HepG2 (cell line): ENCODE measurements around the gene TNFRSF6B. TPM values are rescaled to one million over a fixed set of nuclear protein-coding genes. Genes with fewer than 3 reads are reported as not detected.
A peak's percentile ranks its signal among the peaks of the same experiment; 100 is the strongest.

Experiments
- ATF3 ChIP-seq: sonication (generic); formaldehyde crosslinking; IDR thresholded peaks from 2 replicates; pipeline ENCODE4 v1.4.0; 2020; ENCODE audit warnings: missing genetic modification reagents
- CREBL2 ChIP-seq: sonication (generic); formaldehyde crosslinking; IDR thresholded peaks from 2 replicates; pipeline ENCODE4 v1.8.1; 2023; ENCODE audit warnings: missing genetic modification reagents, mild to moderate bottlenecking, borderline replicate concordance
- ELK4 ChIP-seq: sonication (generic); formaldehyde crosslinking; IDR thresholded peaks from 2 replicates; pipeline ENCODE4 v1.9.0; 2021; ENCODE audit warnings: missing genetic modification reagents, borderline replicate concordance
- MYPOP ChIP-seq: sonication (generic); formaldehyde crosslinking; IDR thresholded peaks from 2 replicates; pipeline ENCODE4 v1.8.1; 2023; ENCODE audit warnings: mild to moderate bottlenecking, moderate library complexity, missing genetic modification reagents
- NCOR1 ChIP-seq: fragments of 200-600 bp; sonication (generic); IDR thresholded peaks from 2 replicates; pipeline ENCODE4 v1.7.0; 2017; ENCODE audit warnings: antibody characterized with exemption, low read length, borderline replicate concordance
- NFIB ChIP-seq: sonication (generic); formaldehyde crosslinking; IDR thresholded peaks from 2 replicates; pipeline ENCODE4 v1.9.0; 2021; ENCODE audit warnings: missing genetic modification reagents, mild to moderate bottlenecking, borderline replicate concordance
- NFKB2 ChIP-seq: sonication (generic); formaldehyde crosslinking; IDR thresholded peaks from 2 replicates; pipeline ENCODE4 v1.4.0; 2020; ENCODE audit warnings: missing genetic modification reagents, borderline replicate concordance
- NR1H2 ChIP-seq: sonication (generic); formaldehyde crosslinking; IDR thresholded peaks from 2 replicates; pipeline ENCODE4 v1.8.1; 2022; ENCODE audit warnings: low read depth, missing genetic modification reagents, borderline replicate concordance
- PATZ1 ChIP-seq: sonication (generic); formaldehyde crosslinking; IDR thresholded peaks from 2 replicates; pipeline ENCODE4 v1.4.0; 2020; ENCODE audit warnings: missing genetic modification reagents
- TERF1 ChIP-seq: sonication (generic); formaldehyde crosslinking; IDR thresholded peaks from 2 replicates; pipeline ENCODE4 v1.8.0; 2022; ENCODE audit warnings: mild to moderate bottlenecking, missing genetic modification reagents, moderate library complexity
- TFE3 ChIP-seq: IDR thresholded peaks from 2 replicates; pipeline ENCODE4 v1.6.1; 2016
- ZBTB21 ChIP-seq: sonication (generic); formaldehyde crosslinking; IDR thresholded peaks from 2 replicates; pipeline ENCODE4 v1.4.0; 2020; ENCODE audit warnings: missing genetic modification reagents
- ZFP91 ChIP-seq: sonication (generic); formaldehyde crosslinking; IDR thresholded peaks from 2 replicates; pipeline ENCODE4 v1.9.0; 2022; ENCODE audit warnings: missing genetic modification reagents, mild to moderate bottlenecking, borderline replicate concordance
- ZNF343 ChIP-seq: sonication (generic); formaldehyde crosslinking; IDR thresholded peaks from 2 replicates; pipeline ENCODE4 v1.4.0; 2020; ENCODE audit warnings: mild to moderate bottlenecking, missing genetic modification reagents
- ZNF660 ChIP-seq: sonication (generic); formaldehyde crosslinking; IDR thresholded peaks from 2 replicates; pipeline ENCODE4 v1.5.1; 2020; ENCODE audit warnings: mild to moderate bottlenecking, low read depth, missing genetic modification reagents, borderline replicate concordance
- ZNF780A ChIP-seq: sonication (generic); formaldehyde crosslinking; IDR thresholded peaks from 2 replicates; pipeline ENCODE4 v1.8.0; 2022; ENCODE audit warnings: mild to moderate bottlenecking, missing genetic modification reagents, moderate library complexity
- ZNF790 ChIP-seq: sonication (generic); formaldehyde crosslinking; IDR thresholded peaks from 2 replicates; pipeline ENCODE4 v1.8.0; 2022; ENCODE audit warnings: missing genetic modification reagents, mild to moderate bottlenecking, borderline replicate concordance
- polyA plus RNA-seq, 8 experiments: library from polyadenylated mRNA; depleted of rRNA in 3 of 8; stranded (reverse) in 7 of 8; unstranded in 1 of 8; fragments of >200 nt; fragmentation: Illumina TruSeq in 4 of 8; extraction: Trizol in 4 of 8; gene quantifications; 2 replicates each; pipeline versions ENCODE4 v1.2.1 to v1.2.3, GENCODE V29; 2011 to 2016; ENCODE audit warnings: low read depth in 4 of 8, missing spikeins in 1 of 8, mixed read lengths in 1 of 8; ENCODE audit not compliant: insufficient read depth in 1 of 8
- total RNA-seq, 5 experiments: library from RNA; depleted of rRNA; stranded (reverse); fragments of >200 nt; fragmentation: Illumina TruSeq; extraction: Trizol; gene quantifications; 2 replicates each; pipeline ENCODE4 v1.2.3, GENCODE V29; 2016; ENCODE audit warnings: low read depth in 1 of 5

TNFRSF6B gene
- total and polyA plus RNA-seq, 2 of the 13 experiments (the other 11 are each of a cell fraction or from before 2014, with no cell fraction given) = 0.24 TPM; not detected in 1

- TF ChIP-seq PATZ1 (CRISPR knock-in tag) (peak; percentile 25; the same call in 1 of the 2 replicates), NFIB (0 out of 2 replicates have a peak, but pooled peaks have one; percentile 86), ZFP91 (CRISPR knock-in tag) (peak; percentile 54; the same call in 1 of the 2 replicates), ZNF343 (CRISPR knock-in tag) (peak; percentile 19; the same call in 1 of the 2 replicates), ZNF790 (CRISPR knock-in tag) (peak; percentile 92; the same call in 1 of the 2 replicates), MYPOP (0 out of 2 replicates have a peak, but pooled peaks have one; percentile 60), ZNF660 (no peak; the same call in 1 of the 2 replicates), NCOR1 (no peak), TERF1 (CRISPR knock-in tag) (peak; percentile 27; the same call in 1 of the 2 replicates), TFE3 (CRISPR knock-in tag) (no peak), ATF3 (CRISPR knock-in tag) (0 out of 2 replicates have a peak, but pooled peaks have one; percentile 10), ZNF780A (CRISPR knock-in tag) (no peak), NR1H2 (CRISPR knock-in tag) (no peak), NFKB2 (no peak), ELK4 (no peak), ZBTB21 (CRISPR knock-in tag) (0 out of 2 replicates have a peak, but pooled peaks have one; percentile 5), CREBL2 (0 out of 2 replicates have a peak, but pooled peaks have one; percentile 11)
Observed at GRCh38 chr20:63738687-63739129, 42.3 kb downstream of the TNFRSF6B start (continued).
